K562 (cell line): ENCODE results near the gene LLCFC1. TPM values are rescaled to one million over a fixed set of nuclear protein-coding genes. Genes with fewer than 3 reads are reported as not detected.
A peak's percentile ranks its signal among the peaks of the same experiment; 100 is the strongest.

Experiments
- ATAC-seq: fragments of 200-7000 bp; cut with Tn5 transposase; 3 replicates; pipeline ENCODE4 v1.9.1; 2020; ENCODE audit warnings: moderate library complexity
- BruUV-seq: library from RNA; stranded (reverse); fragments of 400-500 nt; replicated peaks from 2 replicates; lab custom pipeline; 2021; lab: Mats Ljungman, UMichigan
- CTCF ChIA-PET: fragments of 300-600 bp; formaldehyde crosslinking; extraction: SDS; loops from one replicate; lab custom pipeline; 2021; ENCODE audit warnings: low intra/inter-chr PET ratio; lab: Yijun Ruan, JAX
- POLR2A ChIA-PET: fragments of 300-600, 350-650 bp; sonication (Branson Sonifier 250); formaldehyde crosslinking; extraction: SDS; loops from one replicate; lab custom pipeline; 2021; ENCODE audit warnings: antibody characterized with exemption, inconsistent platforms; lab: Yijun Ruan, JAX
- DNase-seq, 4 experiments: peaks; one replicate each; pipeline versions ENCODE4 v3.0.0 to v3.0.0-alpha.2; 2011 to 2018; ENCODE audit warnings: low spot score in 3 of 4, mixed read lengths in 3 of 4; ENCODE audit errors: extremely low read depth in 1 of 4
- FAIRE-seq: peaks from 2 replicates; lab custom pipeline; 2011; peaks lifted over from hg19 to GRCh38; lab: Jason Lieb, UNC
- H2AFZ ChIP-seq: 2 replicates; pipeline ENCODE4 v1.6.0; 2011; ENCODE audit warnings: low read depth, low read length, control low read depth, inconsistent platforms
- H3K27ac ChIP-seq: fragments of 200-600 bp; 3 replicates; pipeline ENCODE4 v1.8.0; 2011; ENCODE audit warnings: low read depth, mild to moderate bottlenecking, control low read depth, inconsistent platforms, low read length, moderate library complexity, mixed read lengths; ENCODE audit errors: extremely low read depth
- H3K27me3 ChIP-seq, 2 experiments: fragments of 300-600 bp in 1 of 2; 2 replicates in 1 of 2; 3 replicates in 1 of 2; pipeline versions ENCODE4 v1.6.0 to v1.8.0; 2011; ENCODE audit warnings: inconsistent platforms in 2 of 2, low read length in 2 of 2, mild to moderate bottlenecking in 1 of 2, mixed read lengths in 1 of 2, moderate library complexity in 1 of 2; ENCODE audit not compliant: control insufficient read depth in 2 of 2, insufficient read depth in 2 of 2
- H3K36me3 ChIP-seq: fragments of 300-600 bp; 3 replicates; pipeline ENCODE4 v1.8.0; 2011; ENCODE audit warnings: mild to moderate bottlenecking, low read length, inconsistent platforms; ENCODE audit not compliant: control insufficient read depth, insufficient read depth
- H3K4me1 ChIP-seq, 2 experiments: fragments of 200-600 bp in 1 of 2; replicated peaks in 1 of 2; 2 replicates in 1 of 2; 3 replicates in 1 of 2; pipeline versions ENCODE4 v1.5.1 to v1.8.0; 2011; ENCODE audit warnings: inconsistent platforms in 2 of 2, low read length in 2 of 2, mild to moderate bottlenecking in 1 of 2, mixed read lengths in 1 of 2, moderate library complexity in 1 of 2; ENCODE audit not compliant: control insufficient read depth in 2 of 2, insufficient read depth in 2 of 2
- H3K4me2 ChIP-seq: 2 replicates; pipeline ENCODE4 v1.6.1; 2011; ENCODE audit warnings: low read length, control low read depth, inconsistent platforms, mixed read lengths; ENCODE audit not compliant: insufficient read depth
- H3K4me3 ChIP-seq: fragments of 200-600 bp; sonication (generic), shearing (Covaris generic); 2 replicates; pipeline ENCODE4 v1.5.1; 2016; ENCODE audit warnings: control low read depth, inconsistent platforms
- H3K79me2 ChIP-seq: fragments of 200-600 bp; 3 replicates; pipeline ENCODE4 v1.8.0; 2011; ENCODE audit warnings: low read length, inconsistent platforms; ENCODE audit not compliant: control insufficient read depth, insufficient read depth
- H3K9ac ChIP-seq, 2 experiments: 2 replicates each; pipeline versions ENCODE4 v1.6.0 to v1.6.1; 2011; ENCODE audit warnings: low read depth in 2 of 2, low read length in 2 of 2, control low read depth in 1 of 2, inconsistent platforms in 1 of 2, mild to moderate bottlenecking in 1 of 2, mixed read lengths in 1 of 2; ENCODE audit not compliant: insufficient read depth in 1 of 2
- H3K9me1 ChIP-seq: one replicate; pipeline ENCODE4 v1.6.0; 2011; ENCODE audit warnings: inconsistent platforms, mild to moderate bottlenecking, low read length, moderate library complexity; ENCODE audit not compliant: control insufficient read depth, insufficient read depth
- H3K9me3 ChIP-seq: replicated peaks from 2 replicates; pipeline ENCODE4 v1.5.1; 2011; ENCODE audit warnings: low read depth, low read length, inconsistent platforms; ENCODE audit not compliant: control insufficient read depth, insufficient read depth
- H4K20me1 ChIP-seq: replicated peaks from 2 replicates; pipeline ENCODE4 v1.6.1; 2011; ENCODE audit warnings: low read length, inconsistent platforms, mixed read lengths; ENCODE audit not compliant: control insufficient read depth, insufficient read depth
- FOXJ2 ChIP-seq: fragments of 200-800 bp; sonication (Bioruptor generic); IDR thresholded peaks from 2 replicates; pipeline ENCODE4 v1.6.1; 2016; ENCODE audit warnings: missing genetic modification characterization, missing compliant biosample characterization
- MAFG ChIP-seq: fragments of 450-650 bp; conservative IDR thresholded peaks from 2 replicates; pipeline ENCODE4 v1.6.1; 2016; ENCODE audit warnings: missing genetic modification characterization, missing compliant biosample characterization
- PTRF ChIP-seq: fragments of 450-650 bp; IDR thresholded peaks from 2 replicates; pipeline ENCODE4 v1.6.1; 2016; ENCODE audit warnings: mild to moderate bottlenecking, missing genetic modification characterization, missing compliant biosample characterization
- RAD21 ChIP-seq, 2 experiments: fragments of 250-450 bp in 1 of 2; fragments of 450-650 bp in 1 of 2; sonication (Bioruptor Pico) in 1 of 2; formaldehyde crosslinking in 1 of 2; IDR thresholded peaks in 1 of 2; conservative IDR thresholded peaks in 1 of 2; 2 replicates each; pipeline versions ENCODE4 v1.4.0 to v1.8.0; 2020 to 2022; ENCODE audit warnings: mild to moderate bottlenecking in 2 of 2, moderate library complexity in 1 of 2
- ZNF586 ChIP-seq: fragments of 450-650 bp; formaldehyde crosslinking; conservative IDR thresholded peaks from 2 replicates; pipeline ENCODE4 v1.4.0; 2020; ENCODE audit warnings: mild to moderate bottlenecking, moderate library complexity
- ZNF668 ChIP-seq: fragments of 250-450 bp; sonication (Bioruptor Pico); IDR thresholded peaks from 2 replicates; pipeline ENCODE4 v1.8.0; 2022; ENCODE audit warnings: mild to moderate bottlenecking, inconsistent platforms
- ZNF778 ChIP-seq: fragments of 450-650 bp; formaldehyde crosslinking; IDR thresholded peaks from 2 replicates; pipeline ENCODE4 v1.4.0; 2020; ENCODE audit warnings: mild to moderate bottlenecking, moderate library complexity
- ZSCAN29 ChIP-seq: fragments of 450-650 bp; IDR thresholded peaks from 2 replicates; pipeline ENCODE4 v1.6.1; 2017
- WGBS: fragments of 100-300 bp; shearing (Covaris generic); methylation state at CpG from one replicate; pipeline ENCODE4 v1.1.6; 2016; ENCODE audit warnings: low coverage, mixed read lengths; ENCODE audit not compliant: insufficient coverage; ENCODE audit errors: missing lambda C conversion rate; 5-methylcytosine and 5-hydroxymethylcytosine counted together
- in situ Hi-C: fragments of 300-500 bp; cut with MboI; formaldehyde crosslinking; loops from 4 replicates; pipeline ENCODE4 v1.15.0; 2018; ENCODE audit warnings: inconsistent platforms, mixed read lengths
- intact Hi-C: fragments of 100-400 bp; cut with micrococcal nuclease; formaldehyde crosslinking; loops from 2 replicates; pipeline ENCODE4 v1.14.2; 2022
- polyA plus RNA-seq, 8 experiments: library from polyadenylated mRNA; depleted of rRNA in 4 of 8; stranded (reverse) in 5 of 8; unstranded in 3 of 8; fragments of >200 nt; fragmentation: Nextera tagmentation in 2 of 8; fragmentation: Illumina TruSeq in 1 of 8; extraction: Ambion mirVana in 2 of 8; extraction: Trizol in 1 of 8; gene quantifications; 2 replicates each; pipeline versions ENCODE4 v1.2.1 to v1.2.3, GENCODE V29; 2011 to 2014; ENCODE audit warnings: inconsistent platforms in 1 of 8, missing spikeins in 1 of 8
- total RNA-seq, 7 experiments: library from RNA; depleted of rRNA in 6 of 7; stranded (reverse); fragments of >200 nt in 6 of 7; fragmentation: Illumina TruSeq in 2 of 7; extraction: Trizol in 2 of 7; gene quantifications; 2 replicates each; pipeline versions ENCODE4 v1.2.1 to v1.2.3, GENCODE V29; 2011 to 2021; ENCODE audit warnings: low replicate concordance in 1 of 7
- TF ChIP-seq, protein P1 (sequence below): fragments of 200-800 bp; sonication (Bioruptor generic); IDR thresholded peaks from 2 replicates; pipeline ENCODE4 v1.6.1; 2017; ENCODE audit warnings: missing genetic modification characterization, missing compliant biosample characterization
- TF ChIP-seq, protein P2 (sequence below): fragments of 250-450 bp; sonication (Bioruptor Pico); IDR thresholded peaks from 2 replicates; pipeline ENCODE4 v1.4.0; 2020; ENCODE audit warnings: mild to moderate bottlenecking
- TF ChIP-seq, protein P3 (sequence below), 2 experiments: fragments of 250-450 bp in 1 of 2; fragments of 450-650 bp in 1 of 2; sonication (Bioruptor Pico) in 1 of 2; IDR thresholded peaks; 2 replicates each; pipeline versions ENCODE4 v1.6.1 to v1.8.0; 2016 to 2021; ENCODE audit warnings: mild to moderate bottlenecking in 2 of 2, moderate library complexity in 2 of 2, missing compliant biosample characterization in 1 of 2, missing genetic modification characterization in 1 of 2
- TF ChIP-seq, protein P4 (sequence below): fragments of 450-650 bp; formaldehyde crosslinking; IDR thresholded peaks from 2 replicates; pipeline ENCODE4 v1.4.0; 2020; ENCODE audit warnings: mild to moderate bottlenecking, moderate library complexity
- TF ChIP-seq, protein P5 (sequence below): sonication (generic); formaldehyde crosslinking; IDR thresholded peaks from 2 replicates; pipeline ENCODE4 v1.8.0; 2022; ENCODE audit warnings: missing genetic modification reagents, mild to moderate bottlenecking, moderate library complexity, borderline replicate concordance

LLCFC1 gene
- total and polyA plus RNA-seq, 9 of the 15 experiments (the other 6 are each of a cell fraction or from before 2014, with no cell fraction given), result not detected

DNA sequence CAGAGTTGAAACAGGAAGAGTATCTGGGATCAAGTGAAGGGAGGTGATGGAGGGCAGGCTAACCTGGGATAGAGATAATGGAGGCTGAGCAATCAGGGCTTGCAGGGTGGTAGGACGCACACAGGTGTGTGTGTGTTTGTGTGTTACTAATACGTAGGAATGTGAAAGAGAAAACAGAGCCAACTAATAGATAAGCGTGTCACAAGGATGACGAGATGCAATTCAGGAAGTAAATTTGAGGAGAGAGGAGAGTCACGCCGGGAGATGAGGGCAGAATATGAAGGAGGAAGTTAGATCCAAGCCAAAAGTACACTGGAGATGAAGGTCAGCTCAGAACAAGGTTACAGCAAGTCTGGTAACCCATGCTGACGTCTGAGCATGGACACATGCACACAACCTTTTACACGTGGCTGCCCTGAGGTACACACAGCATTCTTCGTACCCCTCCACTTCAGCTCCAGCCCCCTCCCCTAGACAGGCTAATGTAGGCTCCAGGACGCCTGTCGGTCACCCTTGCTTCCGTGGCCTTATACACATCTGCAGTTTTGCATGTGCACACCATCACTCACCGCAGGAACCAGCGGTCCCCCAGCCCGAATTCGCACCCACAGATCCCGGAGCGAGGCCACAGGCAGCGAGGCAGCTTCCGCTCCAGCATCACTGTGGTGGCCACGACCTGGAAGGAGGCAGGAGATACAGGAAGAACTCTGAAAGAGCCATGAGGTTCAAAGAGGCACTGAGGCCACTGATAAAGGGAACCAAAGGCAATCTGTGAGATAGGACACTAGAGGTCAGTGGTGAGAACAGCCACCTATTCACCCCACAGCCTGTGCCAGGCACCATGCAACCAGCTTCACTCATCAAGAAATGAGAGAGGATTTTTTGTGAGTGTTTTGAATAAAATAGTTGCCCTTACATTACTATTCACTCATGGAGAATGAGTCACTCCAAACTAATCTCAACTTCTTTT lies 30.1 kb upstream of the LLCFC1 start:
- no peaks in the 10 kb centered on the region for H3K79me2 ChIP-seq
- no TSS peak for BruUV-seq
- TF ChIP-seq FOXJ2, result 0 out of 2 replicates have a peak, but pooled peaks have one; percentile 21
- TF ChIP-seq, protein P1, sequence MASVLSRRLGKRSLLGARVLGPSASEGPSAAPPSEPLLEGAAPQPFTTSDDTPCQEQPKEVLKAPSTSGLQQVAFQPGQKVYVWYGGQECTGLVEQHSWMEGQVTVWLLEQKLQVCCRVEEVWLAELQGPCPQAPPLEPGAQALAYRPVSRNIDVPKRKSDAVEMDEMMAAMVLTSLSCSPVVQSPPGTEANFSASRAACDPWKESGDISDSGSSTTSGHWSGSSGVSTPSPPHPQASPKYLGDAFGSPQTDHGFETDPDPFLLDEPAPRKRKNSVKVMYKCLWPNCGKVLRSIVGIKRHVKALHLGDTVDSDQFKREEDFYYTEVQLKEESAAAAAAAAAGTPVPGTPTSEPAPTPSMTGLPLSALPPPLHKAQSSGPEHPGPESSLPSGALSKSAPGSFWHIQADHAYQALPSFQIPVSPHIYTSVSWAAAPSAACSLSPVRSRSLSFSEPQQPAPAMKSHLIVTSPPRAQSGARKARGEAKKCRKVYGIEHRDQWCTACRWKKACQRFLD, result no peak
- no peak for TF ChIP-seq ZNF668
- TF ChIP-seq ZNF586 (CRISPR knock-in tag), result no peak
- TF ChIP-seq ZSCAN29, result no peak
- TF ChIP-seq, protein P2, sequence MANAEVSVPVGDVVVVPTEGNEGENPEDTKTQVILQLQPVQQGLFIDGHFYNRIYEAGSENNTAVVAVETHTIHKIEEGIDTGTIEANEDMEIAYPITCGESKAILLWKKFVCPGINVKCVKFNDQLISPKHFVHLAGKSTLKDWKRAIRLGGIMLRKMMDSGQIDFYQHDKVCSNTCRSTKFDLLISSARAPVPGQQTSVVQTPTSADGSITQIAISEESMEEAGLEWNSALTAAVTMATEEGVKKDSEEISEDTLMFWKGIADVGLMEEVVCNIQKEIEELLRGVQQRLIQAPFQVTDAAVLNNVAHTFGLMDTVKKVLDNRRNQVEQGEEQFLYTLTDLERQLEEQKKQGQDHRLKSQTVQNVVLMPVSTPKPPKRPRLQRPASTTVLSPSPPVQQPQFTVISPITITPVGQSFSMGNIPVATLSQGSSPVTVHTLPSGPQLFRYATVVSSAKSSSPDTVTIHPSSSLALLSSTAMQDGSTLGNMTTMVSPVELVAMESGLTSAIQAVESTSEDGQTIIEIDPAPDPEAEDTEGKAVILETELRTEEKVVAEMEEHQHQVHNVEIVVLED (CRISPR knock-in tag), result no peak
- no peak for TF ChIP-seq ZNF778 (CRISPR knock-in tag)
- TF ChIP-seq, protein P3, sequence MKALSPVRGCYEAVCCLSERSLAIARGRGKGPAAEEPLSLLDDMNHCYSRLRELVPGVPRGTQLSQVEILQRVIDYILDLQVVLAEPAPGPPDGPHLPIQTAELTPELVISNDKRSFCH (CRISPR knock-in tag; IDR thresholded peaks at IDR 0.05), result no peak
- TF ChIP-seq, protein P3 (tag; IDR thresholded peaks at IDR 0.05), result peak; percentile 54; the same call in 1 of the 2 replicates
- TF ChIP-seq PTRF (tag), result no peak
- TF ChIP-seq, protein P4, sequence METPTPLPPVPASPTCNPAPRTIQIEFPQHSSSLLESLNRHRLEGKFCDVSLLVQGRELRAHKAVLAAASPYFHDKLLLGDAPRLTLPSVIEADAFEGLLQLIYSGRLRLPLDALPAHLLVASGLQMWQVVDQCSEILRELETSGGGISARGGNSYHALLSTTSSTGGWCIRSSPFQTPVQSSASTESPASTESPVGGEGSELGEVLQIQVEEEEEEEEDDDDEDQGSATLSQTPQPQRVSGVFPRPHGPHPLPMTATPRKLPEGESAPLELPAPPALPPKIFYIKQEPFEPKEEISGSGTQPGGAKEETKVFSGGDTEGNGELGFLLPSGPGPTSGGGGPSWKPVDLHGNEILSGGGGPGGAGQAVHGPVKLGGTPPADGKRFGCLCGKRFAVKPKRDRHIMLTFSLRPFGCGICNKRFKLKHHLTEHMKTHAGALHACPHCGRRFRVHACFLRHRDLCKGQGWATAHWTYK, result no peak
- TF ChIP-seq MAFG, result no peak
- TF ChIP-seq, protein P5, sequence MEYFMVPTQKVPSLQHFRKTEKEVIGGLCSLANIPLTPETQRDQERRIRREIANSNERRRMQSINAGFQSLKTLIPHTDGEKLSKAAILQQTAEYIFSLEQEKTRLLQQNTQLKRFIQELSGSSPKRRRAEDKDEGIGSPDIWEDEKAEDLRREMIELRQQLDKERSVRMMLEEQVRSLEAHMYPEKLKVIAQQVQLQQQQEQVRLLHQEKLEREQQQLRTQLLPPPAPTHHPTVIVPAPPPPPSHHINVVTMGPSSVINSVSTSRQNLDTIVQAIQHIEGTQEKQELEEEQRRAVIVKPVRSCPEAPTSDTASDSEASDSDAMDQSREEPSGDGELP (CRISPR knock-in tag), result no peak
- peak; percentile 52 to 55 for TF ChIP-seq RAD21 (CRISPR knock-in tag; conservative IDR thresholded peaks at IDR 0.05 in 1 of 2, IDR thresholded peaks at IDR 0.05 in 1 of 2)

More for the DNA sequence above, 30.1 kb upstream of the LLCFC1 start:
- no peak overlapping the region for H3K4me3 ChIP-seq
- H3K9me1 ChIP-seq, result no peaks in the 10 kb centered on the region
- H4K20me1 ChIP-seq, result no peaks in the 10 kb centered on the region
- H3K4me1 ChIP-seq, result peaks cover 4 to 5% of the 10 kb centered on the region in 2 experiments; a peak in 3 of 5 replicates
- peaks cover 0 to 22% of the 10 kb centered on the region in 2 experiments; a peak in 3 of 5 replicates for H3K27me3 ChIP-seq
- H3K36me3 ChIP-seq, result no peaks in the 10 kb centered on the region
- WGBS, result 1% methylated on average over 21 of the region's 21 CpGs
- H3K9me3 ChIP-seq, result 0 out of 2 replicates have a peak, but pooled peaks cover 3% of the 10 kb centered on the region
- peak overlapping the region; percentile 41; the same call in 1 of the 2 replicates for H2AFZ ChIP-seq
- DNase-seq (peak; percentile 51 to 63 (median 56)), ATAC-seq (peak; percentile 93), FAIRE-seq (peak; percentile 80)
- H3K4me2 ChIP-seq, result peak overlapping the region; percentile 53
- H3K9ac ChIP-seq, result peak overlapping the region in 1 of 2 experiments; percentile 32; a peak in 1 of 4 replicates
- in situ Hi-C loops, result no loop called here
- no peak overlapping the region for H3K27ac ChIP-seq
- ChIA-PET CTCF (interaction anchor here (0.6 to 2.1 kb wide), 3 partner anchors 92 to 763 kb away, joined by 3 to 7 read pairs (median 6); no protein-coding TSS in a partner anchor), POLR2A (interaction anchor here (0.7 kb wide), 1 partner anchor 116 kb away, joined by 3 read pairs; no protein-coding TSS in a partner anchor)
- intact Hi-C loops, result loop anchor here (1.0 kb wide), 1 partner anchor 94 kb away; no protein-coding TSS in a partner anchor
